BLaER1 (cell line): ENCODE measurements around the gene DCTPP1.
A peak's percentile ranks its signal among the peaks of the same experiment; 100 is the strongest.

Source experiments
- H3K27ac ChIP-seq: shearing (Covaris generic); formaldehyde crosslinking; 2 replicates; pipeline ENCODE4 v1.8.1; 2022
- H3K27me3 ChIP-seq: shearing (Covaris generic); formaldehyde crosslinking; 2 replicates; pipeline ENCODE4 v1.8.1; 2022
- H3K36me3 ChIP-seq: shearing (Covaris generic); formaldehyde crosslinking; 2 replicates; pipeline ENCODE4 v1.8.1; 2022
- H3K4me1 ChIP-seq: shearing (Covaris generic); formaldehyde crosslinking; 2 replicates; pipeline ENCODE4 v1.8.1; 2022
- H3K4me2 ChIP-seq: shearing (Covaris generic); formaldehyde crosslinking; 2 replicates; pipeline ENCODE4 v1.8.1; 2022
- H3K4me3 ChIP-seq: shearing (Covaris generic); formaldehyde crosslinking; 2 replicates; pipeline ENCODE4 v1.8.1; 2022
- H3K9ac ChIP-seq: shearing (Covaris generic); formaldehyde crosslinking; 2 replicates; pipeline ENCODE4 v1.8.1; 2022
- H3K9me3 ChIP-seq: shearing (Covaris generic); formaldehyde crosslinking; 2 replicates; pipeline ENCODE4 v1.8.1; 2022
- H4K20me1 ChIP-seq: shearing (Covaris generic); formaldehyde crosslinking; 2 replicates; pipeline ENCODE4 v1.8.1; 2022
- Cebpa-rat ChIP-seq: shearing (Covaris generic); IDR thresholded peaks from 2 replicates; pipeline ENCODE4 v1.8.1; 2022

Gene DCTPP1

GRCh38 chr16:30383521-30383920 lies 46.3 kb downstream of the DCTPP1 start:
- H3K27me3 ChIP-seq, result no peaks in the 10 kb centered on the region
- TF ChIP-seq Cebpa-rat, result no peak
- peaks cover 58% of the 10 kb centered on the region for H3K4me1 ChIP-seq
- peak overlapping the region; percentile 100 for H3K4me2 ChIP-seq
- H3K9ac ChIP-seq, result no peak overlapping the region
- peak overlapping the region; percentile 95 for H3K27ac ChIP-seq
- H3K4me3 ChIP-seq, result no peak overlapping the region
- H3K36me3 ChIP-seq, result no peaks in the 10 kb centered on the region
- H4K20me1 ChIP-seq, result no peaks in the 10 kb centered on the region
- no peaks in the 10 kb centered on the region for H3K9me3 ChIP-seq

- H3K9me3 ChIP-seq, result no peaks in the 10 kb centered on the region
- H3K36me3 ChIP-seq, result no peaks in the 10 kb centered on the region
- no peaks in the 10 kb centered on the region for H3K27me3 ChIP-seq
- peak within 1 kb of the TSS; percentile 66 for H3K4me3 ChIP-seq
- peak within 1 kb of the TSS; percentile 95 for H3K27ac ChIP-seq
- no peaks in the 10 kb centered on the region for H4K20me1 ChIP-seq
- peaks cover 55% of the 10 kb centered on the region for H3K4me1 ChIP-seq
- peak within 1 kb of the TSS; percentile 72 for H3K9ac ChIP-seq
- H3K4me2 ChIP-seq, result peak within 1 kb of the TSS; percentile 100
- no peak for TF ChIP-seq Cebpa-rat
Observed at GRCh38 chr16:30382111-30382881, 47.5 kb downstream of the DCTPP1 start, which contains the start of gene SEPTIN1. Gene SEPTIN1, minus strand, starts transcription at chr16:30382561. Its CDS starts 19 bp downstream, at chr16:30382542.

- Histone ChIP-seq H3K4me1 (peaks cover 63% of the 10 kb centered on the region), H3K9ac (peak overlapping the region; percentile 72), H3K27me3 (no peaks in the 10 kb centered on the region), H3K4me3 (peak overlapping the region; percentile 66), H3K9me3 (no peaks in the 10 kb centered on the region), H3K36me3 (no peaks in the 10 kb centered on the region), H3K27ac (peak overlapping the region; percentile 95), H4K20me1 (no peaks in the 10 kb centered on the region), H3K4me2 (peak overlapping the region; percentile 100)
- TF ChIP-seq Cebpa-rat, result no peak
Observed at GRCh38 chr16:30381291-30382041, 48.4 kb downstream of the DCTPP1 start.

- Histone ChIP-seq H4K20me1 (no peaks in the 10 kb centered on the region), H3K9ac (peak overlapping the region; percentile 72; the same call in 1 of the 2 replicates), H3K4me2 (peak overlapping the region; percentile 100), H3K27ac (peak overlapping the region; percentile 95), H3K4me3 (peak overlapping the region; percentile 66; the same call in 1 of the 2 replicates), H3K27me3 (no peaks in the 10 kb centered on the region), H3K4me1 (peaks cover 65% of the 10 kb centered on the region), H3K9me3 (no peaks in the 10 kb centered on the region), H3K36me3 (no peaks in the 10 kb centered on the region)
- TF ChIP-seq Cebpa-rat, result no peak
Observed at GRCh38 chr16:30380803-30381208, 49.0 kb downstream of the DCTPP1 start.

GRCh38 chr16:30380072-30380802 lies 49.6 kb downstream of the DCTPP1 start:
- Histone ChIP-seq H3K9ac (peak overlapping the region; percentile 84; the same call in 1 of the 2 replicates), H3K4me2 (peak overlapping the region; percentile 100), H3K4me1 (peaks cover 65% of the 10 kb centered on the region), H3K36me3 (no peaks in the 10 kb centered on the region), H3K27ac (peak overlapping the region; percentile 95), H4K20me1 (no peaks in the 10 kb centered on the region), H3K27me3 (no peaks in the 10 kb centered on the region), H3K4me3 (0 out of 2 replicates have a peak overlapping the region, but pooled peaks have one; percentile 66), H3K9me3 (no peaks in the 10 kb centered on the region)
- no peak for TF ChIP-seq Cebpa-rat

GRCh38 chr16:30379158-30379783 lies 50.6 kb downstream of the DCTPP1 start:
- Histone ChIP-seq H3K27me3 (no peaks in the 10 kb centered on the region), H3K27ac (peak overlapping the region; percentile 87), H4K20me1 (no peaks in the 10 kb centered on the region), H3K9ac (peak overlapping the region; percentile 84), H3K4me3 (peak overlapping the region; percentile 75), H3K36me3 (no peaks in the 10 kb centered on the region), H3K4me2 (peak overlapping the region; percentile 100), H3K9me3 (no peaks in the 10 kb centered on the region), H3K4me1 (peaks cover 71% of the 10 kb centered on the region)
- TF ChIP-seq Cebpa-rat, result no peak

- no peaks in the 10 kb centered on the region for H3K27me3 ChIP-seq
- peak overlapping the region; percentile 75 for H3K4me3 ChIP-seq
- H3K36me3 ChIP-seq, result no peaks in the 10 kb centered on the region
- peak overlapping the region; percentile 100 for H3K4me2 ChIP-seq
- no peaks in the 10 kb centered on the region for H4K20me1 ChIP-seq
- peak overlapping the region; percentile 90 for H3K9ac ChIP-seq
- peak overlapping the region; percentile 98 for H3K27ac ChIP-seq
- no peaks in the 10 kb centered on the region for H3K9me3 ChIP-seq
- H3K4me1 ChIP-seq, result peaks cover 69% of the 10 kb centered on the region
- no peak for TF ChIP-seq Cebpa-rat
Observed at GRCh38 chr16:30378236-30379157, 51.3 kb downstream of the DCTPP1 start.

- peak overlapping the region; percentile 75 for H3K4me3 ChIP-seq
- peaks cover 64% of the 10 kb centered on the region for H3K4me1 ChIP-seq
- peak overlapping the region; percentile 98 for H3K27ac ChIP-seq
- peak overlapping the region; percentile 90 for H3K9ac ChIP-seq
- peak overlapping the region; percentile 92 for H3K4me2 ChIP-seq
- no peaks in the 10 kb centered on the region for H3K9me3 ChIP-seq
- H3K36me3 ChIP-seq, result no peaks in the 10 kb centered on the region
- H4K20me1 ChIP-seq, result no peaks in the 10 kb centered on the region
- H3K27me3 ChIP-seq, result no peaks in the 10 kb centered on the region
- TF ChIP-seq Cebpa-rat, result no peak
Observed at GRCh38 chr16:30377812-30378235, 52.0 kb downstream of the DCTPP1 start.
